B cell (primary cell): ENCODE measurements around the gene FBN1. TPM values are rescaled to one million over a fixed set of nuclear protein-coding genes. Genes with fewer than 3 reads are reported as not detected.

Experiments
- ATAC-seq: fragments of 200-7000 bp; cut with Tn5 transposase; one replicate; pipeline ENCODE4 v1.10.0; 2021; ENCODE audit warnings: low read depth, mild to moderate bottlenecking, moderate number of reproducible peaks, moderate library complexity
- CTCF ChIA-PET: fragments of 350-600 bp; sonication (Branson Sonifier 250); formaldehyde crosslinking; loops from one replicate; lab custom pipeline; 2021; ENCODE audit warnings: antibody characterized with exemption, inconsistent platforms; lab: Charles Lee
- POLR2A ChIA-PET: fragments of 350-600 bp; sonication (Branson Sonifier 250); formaldehyde crosslinking; loops from one replicate; lab custom pipeline; 2021; ENCODE audit warnings: antibody characterized with exemption; lab: Charles Lee
- DNase-seq: peaks from one replicate; pipeline ENCODE4 v3.0.0; 2013
- H2AFZ ChIP-seq: 2 replicates; pipeline ENCODE4 v1.6.1; 2012; ENCODE audit warnings: mild to moderate bottlenecking, low read depth, low read length; ENCODE audit not compliant: insufficient read depth, poor library complexity, severe bottlenecking
- H3K27ac ChIP-seq, 2 donors: 1 replicate in 1 of 2; 2 replicates in 1 of 2; pipeline ENCODE4 v1.5.1; 2012 to 2013; ENCODE audit warnings: low read length in 2 of 2, mild to moderate bottlenecking in 2 of 2, moderate library complexity in 1 of 2
- H3K27me3 ChIP-seq, 4 experiments: fragments of 200-600 bp in 1 of 4; sonication (generic) in 1 of 4; replicated peaks in 1 of 4; 1 replicate in 2 of 4; 2 replicates in 2 of 4; pipeline versions ENCODE4 v1.6.1 to v1.7.0; 2013 to 2016; ENCODE audit warnings: low read length in 3 of 4, mild to moderate bottlenecking in 2 of 4, mixed read lengths in 1 of 4, moderate library complexity in 1 of 4; ENCODE audit not compliant: insufficient read depth in 4 of 4, control insufficient read depth in 3 of 4; ENCODE audit errors: control extremely low read depth in 1 of 4
- H3K36me3 ChIP-seq, 2 experiments: replicated peaks in 1 of 2; 1 replicate in 1 of 2; 2 replicates in 1 of 2; pipeline versions ENCODE4 v1.6.1 to v1.7.1; 2013; ENCODE audit warnings: low read length in 1 of 2; ENCODE audit not compliant: insufficient read depth in 2 of 2, control insufficient read depth in 1 of 2; ENCODE audit errors: control extremely low read depth in 1 of 2, extremely low read depth in 1 of 2
- H3K4me1 ChIP-seq, 2 donors: fragments of 200-600 bp in 1 of 2; sonication (generic) in 1 of 2; 1 replicate in 1 of 2; 2 replicates in 1 of 2; pipeline versions ENCODE4 v1.5.1 to v1.6.1; 2013 to 2017; ENCODE audit warnings: low read length in 2 of 2; ENCODE audit not compliant: control insufficient read depth in 2 of 2, insufficient read depth in 2 of 2
- H3K4me2 ChIP-seq: replicated peaks from 2 replicates; pipeline ENCODE3; 2012; ENCODE audit warnings: mild to moderate bottlenecking, low read depth, low read length; ENCODE audit not compliant: poor library complexity, severe bottlenecking
- H3K4me3 ChIP-seq, 5 experiments: fragments of 200-600 bp in 1 of 5; sonication (generic) in 1 of 5; 1 replicate in 3 of 5; 2 replicates in 2 of 5; pipeline versions ENCODE4 v1.5.1 to v1.7.0; 2011 to 2016; ENCODE audit warnings: low read length in 4 of 5, mild to moderate bottlenecking in 4 of 5, low read depth in 2 of 5, control low read depth in 1 of 5, moderate library complexity in 1 of 5; ENCODE audit not compliant: insufficient read depth in 1 of 5; ENCODE audit errors: control extremely low read depth in 1 of 5, extremely low read depth in 1 of 5
- H3K79me2 ChIP-seq: fragments of 200-600 bp; sonication (generic); one replicate; pipeline ENCODE4 v1.6.0; 2016; ENCODE audit warnings: low read length; ENCODE audit not compliant: control insufficient read depth, insufficient read depth
- H3K9ac ChIP-seq: fragments of 200-600 bp; sonication (generic); 2 replicates; pipeline ENCODE4 v1.6.1; 2017; ENCODE audit warnings: mild to moderate bottlenecking, low read length, moderate library complexity
- H3K9me3 ChIP-seq, 3 donors: one replicate each; pipeline versions ENCODE4 v1.6.1 to v1.7.1; 2013; ENCODE audit warnings: low read length in 2 of 3; ENCODE audit not compliant: control insufficient read depth in 2 of 3, insufficient read depth in 1 of 3; ENCODE audit errors: control extremely low read depth in 1 of 3
- H4K20me1 ChIP-seq: 2 replicates; pipeline ENCODE4 v1.6.0; 2012; ENCODE audit warnings: mild to moderate bottlenecking, low read length; ENCODE audit not compliant: insufficient read depth, control insufficient read depth, poor library complexity, severe bottlenecking
- H3K27ac Mint-ChIP-seq: one replicate; pipeline ENCODE4 v1.8.0; 2021; ENCODE audit warnings: mixed read lengths
- H3K27me3 Mint-ChIP-seq: one replicate; pipeline ENCODE4 v1.8.0; 2021; ENCODE audit warnings: mixed read lengths
- H3K4me1 Mint-ChIP-seq: one replicate; pipeline ENCODE4 v1.8.0; 2021; ENCODE audit warnings: mixed read lengths
- H3K4me3 Mint-ChIP-seq: one replicate; pipeline ENCODE4 v1.8.0; 2021; ENCODE audit warnings: mixed read lengths
- H3K9me3 Mint-ChIP-seq: one replicate; pipeline ENCODE4 v1.8.0; 2022; ENCODE audit warnings: mixed read lengths; ENCODE audit not compliant: insufficient read depth
- CTCF ChIP-seq: fragments of 200-600 bp; IDR thresholded peaks from one replicate; pipeline ENCODE4 v1.8.0; 2022; ENCODE audit warnings: antibody characterized with exemption, mild to moderate bottlenecking
- EZH2 ChIP-seq: IDR thresholded peaks from 2 replicates; pipeline ENCODE4 v1.6.1; 2012; ENCODE audit warnings: borderline replicate concordance, low read depth, mild to moderate bottlenecking, moderate library complexity, low read length; ENCODE audit not compliant: insufficient read depth, poor library complexity, severe bottlenecking
- WGBS: methylation state at CpG from one replicate; pipeline ENCODE4 v1.1.5; 2013; ENCODE audit warnings: missing lambda C conversion rate; ENCODE audit not compliant: insufficient coverage; 5-methylcytosine and 5-hydroxymethylcytosine counted together
- intact Hi-C: fragments of 100-400 bp; cut with micrococcal nuclease; formaldehyde crosslinking; loops from one replicate; pipeline ENCODE4 v1.10.0; 2022
- polyA plus RNA-seq: library from polyadenylated mRNA; depleted of rRNA; stranded (reverse); fragments of >200 nt; gene quantifications from 2 replicates; pipeline ENCODE4 v1.2.3, GENCODE V29; 2012
- total RNA-seq, 2 donors: library from RNA; stranded (reverse); fragments of 120-200 nt in 1 of 2; gene quantifications; 1 replicate in 1 of 2; 2 replicates in 1 of 2; pipeline versions ENCODE4 v1.2.3 to v1.2.4, GENCODE V29; 2013 to 2022

Gene FBN1
- total and polyA plus RNA-seq, 2 donors (not counting 1 experiment from before 2014, with no cell fraction given) = 0.15 to 0.25 TPM

- DNase-seq (no peak), ATAC-seq (no peak)
- no peak overlapping the region for H3K4me2 ChIP-seq
- 99% methylated on average over 6 of the region's 7 CpGs for WGBS
- no peaks in the 10 kb centered on the region for H4K20me1 ChIP-seq
- no peaks in the 10 kb centered on the region for H3K27me3 ChIP-seq
- no peak overlapping the region for H3K4me3 ChIP-seq
- no peaks in the 10 kb centered on the region for H3K9me3 Mint-ChIP-seq
- no peak for TF ChIP-seq CTCF
- TF ChIP-seq EZH2 = no peak
- H3K4me1 ChIP-seq = no peaks in the 10 kb centered on the region
- ChIA-PET CTCF (no interaction called here), POLR2A (no interaction called here)
- no peak overlapping the region for H3K27ac ChIP-seq
- no peak overlapping the region for H2AFZ ChIP-seq
- intact Hi-C loops = no loop called here
- no peaks in the 10 kb centered on the region for H3K79me2 ChIP-seq
- H3K4me3 Mint-ChIP-seq = no peak overlapping the region
- no peaks in the 10 kb centered on the region for H3K36me3 ChIP-seq
- H3K27me3 Mint-ChIP-seq = peaks cover 3% of the 10 kb centered on the region
- H3K27ac Mint-ChIP-seq = no peak overlapping the region
- no peak overlapping the region for H3K9ac ChIP-seq
- H3K9me3 ChIP-seq = no peaks in the 10 kb centered on the region
- H3K4me1 Mint-ChIP-seq = no peaks in the 10 kb centered on the region
Observed at GRCh38 chr15:48657950-48658591, 12.6 kb upstream of the FBN1 start.

- Histone ChIP-seq H3K9ac (no peak overlapping the region), H3K27me3 (no peaks in the 10 kb centered on the region), H3K27ac (no peak overlapping the region), H2AFZ (no peak overlapping the region), H4K20me1 (no peaks in the 10 kb centered on the region), H3K4me1 (no peaks in the 10 kb centered on the region), H3K79me2 (no peaks in the 10 kb centered on the region), H3K4me2 (no peak overlapping the region), H3K36me3 (no peaks in the 10 kb centered on the region), H3K9me3 (no peaks in the 10 kb centered on the region), H3K4me3 (no peak overlapping the region)
- Mint-ChIP-seq H3K27me3 (peaks cover 3% of the 10 kb centered on the region), H3K9me3 (no peaks in the 10 kb centered on the region), H3K4me3 (no peak overlapping the region), H3K4me1 (no peaks in the 10 kb centered on the region), H3K27ac (no peak overlapping the region)
- no peak for ATAC-seq
- no peak for TF ChIP-seq CTCF
- TF ChIP-seq EZH2 = no peak
- ChIA-PET POLR2A (no interaction called here), CTCF (no interaction called here)
- intact Hi-C loops = no loop called here
- no CpG with 5 or more reads among the region's 1 CpG for WGBS
- DNase-seq = no peak
Observed at GRCh38 chr15:48654801-48655200, 9.3 kb upstream of the FBN1 start.
